ACC112 (cell line): ENCODE measurements around the gene PRKCZ.

Experiments used
- H2AFZ ChIP-seq: fragments of 200-600 bp; sonication (generic); one replicate; pipeline ENCODE4 v1.6.0; 2017; ENCODE audit warnings: antibody characterized with exemption, low read length; ENCODE audit not compliant: unreplicated experiment
- H3K27ac ChIP-seq: fragments of 200-600 bp; sonication (generic); 2 replicates; pipeline ENCODE4 v1.5.1; 2014; ENCODE audit warnings: low read depth, mild to moderate bottlenecking, antibody characterized with exemption, low read length, moderate library complexity
- H3K27me3 ChIP-seq: fragments of 200-600 bp; sonication (generic); 2 replicates; pipeline ENCODE4 v1.6.1; 2014; ENCODE audit warnings: mild to moderate bottlenecking, antibody characterized with exemption, low read length, moderate library complexity, mixed read lengths; ENCODE audit not compliant: insufficient read depth
- H3K36me3 ChIP-seq: fragments of 200-600 bp; sonication (generic); 2 replicates; pipeline ENCODE4 v1.6.1; 2016; ENCODE audit warnings: mild to moderate bottlenecking, antibody characterized with exemption, low read length, moderate library complexity, mixed read lengths; ENCODE audit not compliant: insufficient read depth
- H3K4me1 ChIP-seq: fragments of 200-600 bp; sonication (generic); one replicate; pipeline ENCODE4 v1.6.1; 2016; ENCODE audit warnings: low read length, mixed read lengths; ENCODE audit not compliant: insufficient read depth, unreplicated experiment, control insufficient read depth
- H3K4me3 ChIP-seq: fragments of 200-600 bp; sonication (generic); 2 replicates; pipeline ENCODE4 v1.5.1; 2014; ENCODE audit warnings: mild to moderate bottlenecking, low read depth, low read length
- H3K79me2 ChIP-seq: fragments of 200-600 bp; sonication (generic); one replicate; pipeline ENCODE4 v1.6.0; 2016; ENCODE audit warnings: low read length; ENCODE audit not compliant: control insufficient read depth, unreplicated experiment, insufficient read depth

Gene PRKCZ

DNA sequence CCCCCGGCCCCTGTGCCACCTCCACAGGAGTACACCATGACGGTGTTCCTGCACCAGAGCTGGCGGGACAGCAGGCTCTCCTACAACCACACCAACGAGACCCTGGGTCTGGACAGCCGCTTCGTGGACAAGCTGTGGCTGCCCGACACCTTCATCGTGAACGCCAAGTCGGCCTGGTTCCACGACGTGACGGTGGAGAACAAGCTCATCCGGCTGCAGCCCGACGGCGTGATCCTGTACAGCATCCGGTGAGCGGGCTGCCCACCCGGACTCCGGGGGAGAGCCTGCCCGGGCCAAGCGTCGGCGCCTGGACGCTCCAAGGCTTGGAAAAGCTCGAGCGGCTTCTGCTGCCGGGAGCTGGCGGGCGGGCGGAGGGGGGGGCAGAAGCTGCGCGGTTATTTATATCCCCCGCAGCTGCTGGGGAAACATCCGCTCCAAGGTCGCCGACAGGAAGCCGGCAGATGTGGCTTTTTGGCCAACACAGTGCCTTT, 24.7 kb upstream of the PRKCZ start:
- Histone ChIP-seq H3K4me1 (no peaks in the 10 kb centered on the region), H3K36me3 (no peaks in the 10 kb centered on the region), H3K27me3 (peaks cover 35% of the 10 kb centered on the region), H2AFZ (no peak overlapping the region), H3K27ac (no peak overlapping the region), H3K79me2 (no peaks in the 10 kb centered on the region), H3K4me3 (no peak overlapping the region)

DNA sequence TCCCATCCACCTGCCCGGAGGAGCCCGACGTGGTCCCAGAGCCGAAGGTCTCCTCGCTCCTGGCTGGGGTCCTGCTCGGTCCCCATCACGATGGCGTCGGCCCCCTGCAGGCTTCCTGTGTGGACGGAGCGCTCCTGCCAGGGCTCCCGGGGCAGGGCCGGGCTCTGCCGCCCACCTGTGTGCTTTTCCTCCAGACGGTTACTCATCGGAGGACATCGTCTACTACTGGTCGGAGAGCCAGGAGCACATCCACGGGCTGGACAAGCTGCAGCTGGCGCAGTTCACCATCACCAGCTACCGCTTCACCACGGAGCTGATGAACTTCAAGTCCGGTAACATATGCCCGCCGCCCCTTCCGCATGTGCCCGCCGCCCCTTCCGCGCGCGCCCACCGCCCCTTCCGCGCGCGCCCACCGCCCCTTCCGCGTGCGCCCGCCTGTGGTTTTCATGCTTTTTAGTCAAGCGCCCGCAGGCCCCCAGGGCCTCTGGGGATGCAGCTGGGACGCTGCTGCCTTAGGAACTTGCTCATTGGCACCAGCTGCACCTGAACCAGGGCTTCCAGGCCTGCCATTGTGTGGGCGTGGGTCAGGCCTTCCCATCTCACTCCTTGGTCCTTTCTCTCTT, 22.1 kb upstream of the PRKCZ start:
- Histone ChIP-seq H3K36me3 (no peaks in the 10 kb centered on the region), H3K27me3 (peaks cover 19% of the 10 kb centered on the region; the same call in 1 of the 2 replicates), H3K27ac (no peak overlapping the region)

DNA sequence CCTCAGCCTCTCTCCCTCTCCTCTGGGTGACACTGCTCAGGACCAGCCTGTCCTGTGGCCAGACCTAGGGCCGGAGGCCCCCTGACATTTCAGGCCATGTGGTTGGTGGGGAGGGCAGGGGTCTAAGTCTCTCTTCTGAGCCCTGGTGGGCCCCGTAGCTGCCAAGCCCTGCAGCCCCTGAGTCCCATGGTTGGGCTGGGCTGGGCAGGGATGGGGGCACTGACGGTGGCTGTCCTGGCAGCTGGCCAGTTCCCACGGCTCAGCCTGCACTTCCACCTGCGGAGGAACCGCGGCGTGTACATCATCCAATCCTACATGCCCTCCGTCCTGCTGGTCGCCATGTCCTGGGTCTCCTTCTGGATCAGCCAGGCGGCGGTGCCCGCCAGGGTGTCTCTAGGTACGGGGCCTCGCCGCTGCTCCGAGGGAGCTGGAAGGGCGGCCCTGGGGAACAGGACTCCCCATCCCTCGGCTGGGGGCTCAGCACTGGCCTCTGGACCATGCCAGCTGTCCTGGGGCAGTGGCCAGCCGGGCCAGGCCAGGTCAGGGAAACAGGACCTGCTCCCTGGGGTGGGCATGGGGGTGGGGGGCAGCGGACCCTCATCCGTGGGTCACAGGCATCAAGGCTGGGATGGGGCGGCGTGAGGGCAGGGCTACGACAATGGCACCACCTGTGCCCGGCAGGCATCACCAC, 21.2 kb upstream of the PRKCZ start:
- H2AFZ ChIP-seq: no peak overlapping the region
- H3K36me3 ChIP-seq: no peaks in the 10 kb centered on the region
- no peaks in the 10 kb centered on the region for H3K4me1 ChIP-seq
- no peak overlapping the region for H3K27ac ChIP-seq
- no peaks in the 10 kb centered on the region for H3K79me2 ChIP-seq
- no peak overlapping the region for H3K4me3 ChIP-seq
- peaks cover 15% of the 10 kb centered on the region; the same call in 1 of the 2 replicates for H3K27me3 ChIP-seq

More for the DNA sequence above, 22.1 kb upstream of the PRKCZ start:
- Histone ChIP-seq H3K79me2 (no peaks in the 10 kb centered on the region), H2AFZ (no peak overlapping the region), H3K4me3 (no peak overlapping the region), H3K4me1 (no peaks in the 10 kb centered on the region)

DNA sequence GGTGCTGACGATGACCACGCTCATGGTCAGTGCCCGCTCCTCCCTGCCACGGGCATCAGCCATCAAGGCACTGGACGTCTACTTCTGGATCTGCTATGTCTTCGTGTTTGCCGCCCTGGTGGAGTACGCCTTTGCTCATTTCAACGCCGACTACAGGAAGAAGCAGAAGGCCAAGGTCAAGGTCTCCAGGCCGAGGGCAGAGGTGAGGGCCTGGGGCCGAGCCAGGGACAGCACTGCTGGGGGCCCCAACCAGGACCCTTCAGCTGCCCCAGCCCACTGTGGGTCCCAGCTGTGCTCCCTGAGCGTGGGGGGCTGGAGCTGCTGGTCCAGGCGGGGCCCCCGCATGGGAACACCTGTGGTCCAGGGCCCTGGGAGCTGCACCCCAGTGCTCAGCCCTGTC, 20.6 kb upstream of the PRKCZ start:
- H2AFZ ChIP-seq: no peak overlapping the region
- H3K27me3 ChIP-seq: peaks cover 11% of the 10 kb centered on the region; the same call in 1 of the 2 replicates
- H3K36me3 ChIP-seq: no peaks in the 10 kb centered on the region
- H3K4me1 ChIP-seq: no peaks in the 10 kb centered on the region
- no peaks in the 10 kb centered on the region for H3K79me2 ChIP-seq
- no peak overlapping the region for H3K4me3 ChIP-seq
- no peak overlapping the region for H3K27ac ChIP-seq

DNA sequence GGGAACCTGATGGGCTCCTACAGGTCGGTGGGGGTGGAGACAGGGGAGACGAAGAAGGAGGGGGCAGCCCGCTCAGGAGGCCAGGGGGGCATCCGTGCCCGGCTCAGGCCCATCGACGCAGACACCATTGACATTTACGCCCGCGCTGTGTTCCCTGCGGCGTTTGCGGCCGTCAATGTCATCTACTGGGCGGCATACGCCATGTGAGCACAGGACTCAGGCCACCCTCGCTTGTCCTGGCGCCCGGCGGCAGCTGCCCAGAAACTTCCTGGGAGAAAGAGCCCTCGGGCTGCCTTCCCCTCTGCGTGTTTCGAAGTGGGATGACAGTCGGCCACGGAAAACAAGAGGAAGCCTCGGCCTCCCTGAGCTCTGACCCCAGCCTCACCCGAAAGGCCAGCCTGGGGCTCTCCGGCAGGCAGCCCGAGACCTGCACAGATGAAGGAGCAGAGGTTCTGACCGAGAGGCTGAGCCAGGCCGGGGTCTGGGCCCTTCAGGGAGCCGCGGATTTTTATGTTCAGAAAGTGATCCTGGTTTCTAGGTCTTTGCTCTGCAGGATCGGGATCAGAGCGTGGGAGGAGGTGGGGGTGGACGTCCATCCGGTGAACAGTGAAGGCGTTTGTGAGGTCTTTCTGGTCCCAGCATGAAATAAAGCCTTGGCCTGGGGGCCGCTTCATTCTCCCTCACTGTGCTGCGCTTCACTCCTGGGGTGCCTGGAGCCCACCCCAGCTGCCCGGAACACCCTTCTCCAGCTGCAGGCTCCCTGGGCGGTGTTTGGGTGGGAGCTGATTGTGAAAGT, 19.9 kb upstream of the PRKCZ start:
- Histone ChIP-seq H3K27ac (no peak overlapping the region), H3K4me3 (no peak overlapping the region), H3K4me1 (no peaks in the 10 kb centered on the region), H3K27me3 (peaks cover 5% of the 10 kb centered on the region; the same call in 1 of the 2 replicates), H3K79me2 (no peaks in the 10 kb centered on the region), H2AFZ (no peak overlapping the region), H3K36me3 (no peaks in the 10 kb centered on the region)

DNA sequence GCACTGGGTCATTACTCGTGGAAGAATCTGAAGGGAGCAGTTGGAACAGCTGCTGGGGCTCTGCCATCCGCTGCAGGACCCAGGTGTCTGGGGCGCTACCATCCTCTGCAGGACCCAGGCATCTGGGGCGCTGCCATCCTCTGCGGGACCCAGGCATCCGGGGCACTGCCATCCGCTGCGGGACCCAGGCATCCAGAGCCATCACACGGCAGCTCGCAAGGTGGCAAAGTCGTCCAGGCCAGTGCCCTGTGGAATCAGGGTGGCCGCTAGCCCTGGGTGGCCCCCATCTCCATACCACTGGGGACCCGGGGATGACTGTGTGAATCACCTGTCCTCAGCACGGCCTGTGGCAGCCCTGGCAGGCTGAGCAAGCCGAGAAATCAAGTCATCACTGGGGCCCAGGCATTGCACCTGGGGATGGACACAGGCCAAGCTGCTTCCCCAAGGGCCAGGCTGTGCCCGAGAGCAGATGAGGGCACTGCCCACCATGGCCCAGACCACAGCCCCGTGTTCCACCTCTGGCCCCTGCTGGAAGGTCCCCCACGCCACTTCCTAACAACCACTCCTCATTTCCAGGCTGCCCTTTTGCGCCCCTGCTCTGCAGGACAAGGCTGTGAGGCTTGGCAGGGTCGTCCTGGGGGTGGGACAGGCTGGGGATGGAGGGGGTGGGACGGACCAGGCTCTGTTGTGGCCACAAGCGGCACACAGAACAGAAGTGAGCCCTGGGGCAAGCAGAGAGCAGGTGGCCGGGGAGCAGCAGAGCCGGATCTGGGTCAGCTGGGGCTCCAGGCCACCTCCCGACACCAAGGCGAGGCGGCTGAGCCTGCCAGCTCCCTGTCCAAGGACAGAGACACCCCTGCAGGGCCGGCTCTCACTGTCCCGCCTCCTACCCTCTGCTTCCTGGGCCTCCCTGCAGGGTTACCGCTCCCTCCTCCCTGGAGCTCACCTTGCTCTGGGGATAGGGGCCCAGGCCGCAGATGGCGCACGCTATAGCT, 18.4 kb upstream of the PRKCZ start:
- Histone ChIP-seq H3K79me2 (no peaks in the 10 kb centered on the region), H3K36me3 (no peaks in the 10 kb centered on the region), H3K27me3 (0 out of 2 replicates have a peak, but pooled peaks cover 4% of the 10 kb centered on the region), H3K4me3 (no peak overlapping the region), H3K4me1 (no peaks in the 10 kb centered on the region), H3K27ac (no peak overlapping the region), H2AFZ (no peak overlapping the region)

DNA sequence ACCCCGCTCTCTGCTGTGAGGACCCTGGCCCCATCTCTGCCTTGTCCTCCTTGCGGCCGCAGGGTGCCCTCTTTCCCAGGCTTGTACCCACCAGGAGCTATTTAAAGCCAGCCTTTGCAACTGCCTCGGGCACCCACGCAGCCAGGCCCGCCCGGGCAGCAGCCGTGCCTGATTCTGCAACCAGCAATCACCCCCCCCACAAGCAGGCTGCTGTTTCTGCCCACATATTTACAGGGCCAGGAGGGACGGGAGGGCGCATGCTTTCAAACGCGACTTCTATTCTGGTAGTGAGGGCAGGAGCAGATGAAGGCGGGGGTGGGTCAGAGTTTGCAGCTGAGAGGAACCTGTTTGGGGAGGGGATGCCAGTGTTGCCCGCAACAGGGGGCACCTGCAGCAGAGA, 17.5 kb upstream of the PRKCZ start:
- H2AFZ ChIP-seq: no peak overlapping the region
- no peak overlapping the region for H3K27ac ChIP-seq
- no peak overlapping the region for H3K4me3 ChIP-seq
- H3K79me2 ChIP-seq: no peaks in the 10 kb centered on the region
- 0 out of 2 replicates have a peak, but pooled peaks cover 5% of the 10 kb centered on the region for H3K27me3 ChIP-seq
- H3K36me3 ChIP-seq: no peaks in the 10 kb centered on the region
- no peaks in the 10 kb centered on the region for H3K4me1 ChIP-seq

DNA sequence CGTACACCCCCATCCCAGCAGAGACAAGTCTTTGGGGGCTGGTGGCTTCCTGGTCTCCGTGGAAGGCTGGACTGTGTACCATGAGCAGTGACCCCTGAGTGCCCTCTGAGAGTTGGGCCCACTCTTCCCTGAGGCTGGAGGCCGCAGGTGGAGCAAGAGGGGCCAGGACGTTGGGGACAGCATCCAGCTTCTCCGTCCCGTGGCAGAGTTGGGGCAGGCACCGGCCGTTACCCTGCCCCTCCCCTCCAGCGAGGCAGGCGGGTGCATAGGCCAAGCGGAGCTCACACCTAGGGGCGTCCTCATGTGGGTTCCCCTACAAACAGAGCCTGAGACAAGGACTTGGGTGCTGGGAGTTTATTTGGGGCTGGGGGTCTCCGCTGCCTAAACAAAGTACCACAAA, 17.0 kb upstream of the PRKCZ start:
- no peaks in the 10 kb centered on the region for H3K79me2 ChIP-seq
- H3K4me1 ChIP-seq: no peaks in the 10 kb centered on the region
- no peaks in the 10 kb centered on the region for H3K36me3 ChIP-seq

DNA sequence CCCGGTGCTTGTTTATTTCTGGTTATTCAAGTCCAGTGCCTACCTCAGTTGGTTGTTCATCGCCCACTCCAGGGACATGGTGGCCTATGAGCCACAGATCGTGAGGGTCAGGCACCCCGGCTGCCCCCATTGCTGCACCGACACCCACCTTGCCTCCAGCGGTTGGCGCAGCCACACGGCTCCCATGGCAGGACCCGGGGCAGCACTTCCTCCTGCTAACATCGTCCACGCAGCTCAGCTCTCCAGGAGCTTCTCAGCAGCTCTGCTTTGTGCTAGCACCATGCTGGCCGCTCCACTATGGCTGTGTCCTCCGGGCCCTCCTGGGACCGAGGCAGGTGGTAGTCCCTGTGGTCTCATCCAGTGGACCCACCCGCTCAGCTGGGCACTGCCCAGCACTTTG, 13.9 kb upstream of the PRKCZ start:
- Histone ChIP-seq H3K79me2 (no peaks in the 10 kb centered on the region), H2AFZ (no peak overlapping the region), H3K4me1 (no peaks in the 10 kb centered on the region), H3K36me3 (no peaks in the 10 kb centered on the region), H3K27ac (no peak overlapping the region), H3K27me3 (peaks cover 27% of the 10 kb centered on the region), H3K4me3 (no peak overlapping the region)

More for the DNA sequence above, 17.0 kb upstream of the PRKCZ start:
- Histone ChIP-seq H3K27ac (no peak overlapping the region), H3K4me3 (no peak overlapping the region), H2AFZ (no peak overlapping the region), H3K27me3 (peaks cover 8% of the 10 kb centered on the region; the same call in 1 of the 2 replicates)
